Activated T-cell treated with anti-CD3 and anti-CD28 coated beads, Interleukin-2, amount 50 U/mL, for 4 hours (primary cell): ENCODE results near the gene SLC9A8. TPM values are rescaled to one million over a fixed set of nuclear protein-coding genes. Genes with fewer than 3 reads are reported as not detected.
"Not testable (repeated sequence)": the region's sequence is repeated elsewhere in the genome, so short reads cannot be mapped to it uniquely, and the experiment has no call there.

ENCODE experiments used
- ATAC-seq, 2 donors: fragments of 200-7000 bp; cut with Tn5 transposase; one replicate each; pipeline ENCODE4 v1.10.0; 2021
- DNase-seq: peaks from one replicate; pipeline ENCODE4 v3.0.0-alpha.2; 2020
- H3K27me3 Mint-ChIP-seq: one replicate; pipeline ENCODE4 v1.8.0; 2021; ENCODE audit warnings: low read depth, mixed read lengths
- H3K36me3 Mint-ChIP-seq: one replicate; pipeline ENCODE4 v1.8.0; 2022; ENCODE audit warnings: mixed read lengths; ENCODE audit not compliant: insufficient read depth
- H3K4me1 Mint-ChIP-seq: one replicate; pipeline ENCODE4 v1.8.0; 2021; ENCODE audit warnings: low read depth, mixed read lengths
- H3K4me3 Mint-ChIP-seq: one replicate; pipeline ENCODE4 v1.8.0; 2021; ENCODE audit warnings: mild to moderate bottlenecking, moderate library complexity, mixed read lengths
- H3K9me3 Mint-ChIP-seq: one replicate; pipeline ENCODE4 v1.8.0; 2021; ENCODE audit warnings: mixed read lengths
- total RNA-seq, 3 donors: library from RNA; stranded (reverse); gene quantifications; one replicate each; pipeline ENCODE4 v1.2.1, GENCODE V29; 2021

Gene SLC9A8
- total RNA-seq, 3 donors from 2014 or later: 11.9 to 16.4 (median 13.2) TPM

DNA sequence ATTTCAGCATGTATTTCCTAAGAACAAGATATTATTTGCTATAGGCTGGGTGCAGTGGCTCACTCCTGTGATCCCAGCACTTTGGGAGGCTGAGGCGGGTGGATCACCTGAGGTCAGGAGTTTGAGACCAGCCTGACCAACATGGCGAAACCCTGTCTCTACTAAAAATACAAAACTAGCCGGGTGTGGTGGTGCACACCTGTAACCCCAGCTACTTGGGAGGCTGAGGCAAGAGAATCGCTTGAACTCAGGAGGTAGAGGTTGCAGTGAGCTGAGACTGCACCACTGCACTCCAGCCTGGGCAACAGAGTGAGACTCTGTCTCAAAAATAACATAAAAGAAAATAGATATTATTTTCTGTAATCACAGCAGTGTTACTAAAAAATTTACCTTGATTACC is 30.2 kb upstream of the SLC9A8 start:
- not testable (repeated sequence) for ATAC-seq, DNase-seq, H3K27me3 Mint-ChIP-seq, H3K4me3 Mint-ChIP-seq, H3K9me3 Mint-ChIP-seq, H3K4me1 Mint-ChIP-seq, H3K36me3 Mint-ChIP-seq

DNA sequence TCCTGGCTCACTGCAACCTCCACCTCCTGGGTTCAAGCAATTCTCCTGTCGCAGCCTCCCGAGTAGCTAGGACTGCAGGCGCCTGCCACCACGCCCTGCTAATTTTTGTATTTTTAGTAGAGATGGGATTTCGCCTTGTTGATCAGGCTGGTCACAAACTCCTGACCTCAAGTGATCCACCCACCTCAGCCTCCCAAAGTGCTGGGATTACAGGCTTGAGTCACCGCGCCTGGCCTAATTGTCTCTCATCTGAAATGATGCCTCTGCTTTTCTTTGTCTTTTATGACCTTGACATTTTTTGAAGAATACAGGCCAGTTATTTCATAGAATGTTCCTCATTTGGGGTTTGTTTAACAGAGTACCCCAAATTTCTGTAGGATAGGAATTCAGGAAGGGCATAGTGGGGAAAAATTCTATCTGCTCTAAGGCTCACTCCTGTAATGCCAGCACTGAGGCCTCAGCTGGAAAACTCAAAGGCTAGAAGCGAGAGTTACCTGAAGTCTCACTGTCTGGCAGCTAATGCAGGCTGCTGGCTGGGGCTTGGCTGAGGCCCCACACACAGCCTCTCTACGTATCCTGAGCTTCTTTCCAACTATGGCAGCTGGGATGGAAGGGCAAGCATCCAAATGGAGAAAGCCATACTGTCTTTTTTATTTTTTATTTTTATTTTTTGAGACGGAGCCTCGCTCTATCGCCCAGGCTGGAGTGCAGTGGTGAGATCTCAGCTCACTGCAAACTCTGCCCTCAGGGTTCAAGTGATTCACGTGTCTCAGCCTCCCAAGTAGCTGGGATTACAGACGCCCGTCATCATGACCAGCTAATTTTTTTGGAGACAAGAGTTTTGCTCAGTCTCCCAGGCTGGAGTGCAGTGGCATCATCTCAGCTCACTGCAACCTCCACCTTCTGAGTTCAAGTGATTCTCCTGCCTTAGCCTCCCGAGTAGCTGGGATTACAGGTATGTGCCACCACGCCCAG is 29.3 kb upstream of the SLC9A8 start:
- H3K9me3 Mint-ChIP-seq, H3K4me1 Mint-ChIP-seq, H3K36me3 Mint-ChIP-seq, H3K4me3 Mint-ChIP-seq, ATAC-seq, H3K27me3 Mint-ChIP-seq, DNase-seq: not testable (repeated sequence)

DNA sequence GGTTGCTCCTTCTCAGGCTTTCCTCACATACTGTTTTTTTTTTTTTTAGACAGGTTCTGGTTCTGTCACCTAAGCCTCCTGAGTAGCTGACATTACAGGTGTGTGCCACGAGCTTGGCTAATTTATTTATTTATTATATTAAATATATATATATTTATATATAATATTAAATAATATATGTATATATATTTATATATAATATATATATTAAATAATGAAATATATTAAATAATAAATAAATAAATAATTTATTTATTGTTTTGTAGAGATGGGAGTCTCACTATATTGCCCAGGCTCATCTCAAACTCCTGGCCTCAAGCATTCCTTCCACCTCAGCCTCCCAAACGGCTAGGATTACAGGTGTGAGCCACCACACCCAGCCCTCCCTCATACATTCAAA is 28.3 kb upstream of the SLC9A8 start:
- Mint-ChIP-seq H3K4me3 (no peak overlapping the region), H3K27me3 (no peaks in the 10 kb centered on the region), H3K4me1 (peaks cover 9% of the 10 kb centered on the region), H3K9me3 (no peaks in the 10 kb centered on the region), H3K36me3 (no peaks in the 10 kb centered on the region)
- DNase-seq: no peak
- no peak for ATAC-seq

DNA sequence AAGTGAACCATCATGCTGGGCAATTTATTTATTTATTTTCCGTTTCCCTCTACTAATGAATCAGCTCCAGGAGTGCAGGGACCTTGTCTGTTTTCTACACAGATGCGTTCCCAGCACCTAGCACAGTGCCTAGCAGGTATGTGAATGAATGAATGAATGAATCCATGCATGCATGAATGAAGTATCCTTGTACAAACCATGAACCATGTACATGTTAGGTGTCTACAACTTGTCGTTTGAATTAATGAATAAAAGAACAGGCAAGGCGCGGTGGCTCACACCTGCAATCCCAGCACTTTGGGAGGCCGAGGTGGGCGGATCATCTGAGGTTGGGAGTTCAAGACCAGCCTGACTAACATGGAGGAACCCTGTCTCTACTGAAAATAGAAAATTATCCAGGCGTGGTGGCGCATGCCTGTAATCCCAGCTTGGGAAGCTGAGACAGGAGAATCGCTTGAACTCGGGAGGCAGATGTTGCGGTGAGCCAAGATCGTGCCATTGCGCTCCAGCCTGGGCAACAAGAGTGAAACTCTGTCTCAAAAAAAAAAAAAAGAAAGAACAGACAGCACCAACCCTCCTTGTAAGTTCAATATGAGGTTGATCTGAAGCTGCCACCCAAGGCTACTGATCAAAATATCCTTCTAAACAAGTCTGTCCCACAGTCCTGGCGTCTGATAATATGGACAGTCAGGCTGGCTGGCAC is 27.3 kb upstream of the SLC9A8 start:
- ATAC-seq: no peak
- no peak for DNase-seq
- Mint-ChIP-seq H3K36me3 (no peaks in the 10 kb centered on the region), H3K4me3 (no peak overlapping the region), H3K4me1 (peaks cover 9% of the 10 kb centered on the region), H3K9me3 (no peaks in the 10 kb centered on the region), H3K27me3 (no peaks in the 10 kb centered on the region)

DNA sequence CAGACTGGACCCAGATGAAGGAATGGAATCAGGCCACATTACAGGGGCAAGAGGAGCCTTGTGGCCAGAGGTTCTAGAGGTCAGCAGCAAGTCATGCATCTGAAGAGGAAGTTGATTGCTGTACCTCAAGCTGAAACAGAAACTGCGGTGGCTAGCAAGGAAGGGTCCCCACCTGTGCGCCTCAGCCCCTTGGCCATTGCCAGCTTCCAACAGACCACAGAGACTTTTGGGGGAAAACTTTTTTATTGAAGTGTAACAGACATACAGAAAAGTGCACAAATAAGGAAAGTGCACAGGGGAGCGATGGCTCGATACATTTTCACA is 26.8 kb upstream of the SLC9A8 start:
- Mint-ChIP-seq H3K27me3 (no peaks in the 10 kb centered on the region), H3K36me3 (no peaks in the 10 kb centered on the region), H3K4me3 (no peak overlapping the region), H3K9me3 (no peaks in the 10 kb centered on the region), H3K4me1 (peaks cover 9% of the 10 kb centered on the region)
- ATAC-seq (no peak), DNase-seq (no peak)

DNA sequence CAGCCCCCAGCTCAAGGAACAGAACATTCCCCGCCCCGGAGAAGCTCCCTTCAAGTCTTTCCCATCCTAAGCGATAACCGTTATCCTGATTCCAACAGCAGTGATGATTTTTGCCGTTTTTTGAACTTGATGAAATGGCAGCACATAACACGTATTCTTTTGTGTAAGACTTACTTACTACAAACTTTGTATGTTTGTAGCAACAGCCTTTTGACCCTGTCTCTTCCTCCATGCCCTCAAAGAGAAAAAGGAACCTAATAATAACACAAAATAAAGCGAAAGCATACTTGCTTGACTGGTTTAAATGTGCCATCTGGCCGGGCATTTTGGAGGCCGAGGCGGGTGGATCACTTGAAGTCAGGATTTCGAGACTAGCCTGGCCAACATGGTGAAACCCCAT is 26.4 kb upstream of the SLC9A8 start:
- no peaks in the 10 kb centered on the region for H3K36me3 Mint-ChIP-seq
- peaks cover 9% of the 10 kb centered on the region for H3K4me1 Mint-ChIP-seq
- DNase-seq (no peak), ATAC-seq (no peak)
- H3K4me3 Mint-ChIP-seq: no peak overlapping the region
- no peaks in the 10 kb centered on the region for H3K27me3 Mint-ChIP-seq
- H3K9me3 Mint-ChIP-seq: no peaks in the 10 kb centered on the region

DNA sequence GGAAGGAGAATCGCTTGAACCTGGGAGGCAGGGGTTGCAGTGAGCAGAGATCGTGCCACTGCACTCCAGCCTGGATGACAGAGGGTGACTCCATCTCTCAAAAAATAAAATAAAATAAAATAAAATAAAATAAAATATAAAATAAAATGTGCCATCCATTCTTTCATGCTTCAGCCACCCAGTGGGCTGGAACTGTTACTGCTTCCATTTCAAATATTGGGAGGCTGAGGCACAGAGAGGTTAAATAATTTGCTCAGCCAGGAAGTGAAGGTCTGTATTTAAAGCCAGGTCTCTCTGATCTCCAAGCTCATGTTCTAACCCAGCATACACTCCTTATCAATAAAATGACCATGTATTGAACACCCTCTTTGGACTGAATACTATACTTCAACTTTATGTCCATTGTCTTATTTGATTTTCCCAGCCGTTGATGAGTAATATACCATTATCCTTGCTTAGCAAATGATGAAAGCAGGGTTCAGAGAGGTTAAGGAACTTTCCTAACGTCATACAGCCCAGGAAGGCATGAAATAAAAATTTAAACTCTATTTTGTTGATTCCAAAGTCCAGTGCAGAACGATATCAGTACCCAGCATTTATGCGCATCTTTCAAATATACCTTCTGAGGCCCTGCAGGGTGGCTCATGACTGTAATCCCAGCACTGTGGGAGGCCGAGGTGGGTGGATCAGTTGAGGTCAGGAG is 25.8 kb upstream of the SLC9A8 start:
- DNase-seq (no peak), ATAC-seq (no peak)
- Mint-ChIP-seq H3K9me3 (no peaks in the 10 kb centered on the region), H3K4me1 (peaks cover 7% of the 10 kb centered on the region), H3K36me3 (no peaks in the 10 kb centered on the region), H3K4me3 (no peak overlapping the region), H3K27me3 (peaks cover under 1% of the 10 kb centered on the region)

DNA sequence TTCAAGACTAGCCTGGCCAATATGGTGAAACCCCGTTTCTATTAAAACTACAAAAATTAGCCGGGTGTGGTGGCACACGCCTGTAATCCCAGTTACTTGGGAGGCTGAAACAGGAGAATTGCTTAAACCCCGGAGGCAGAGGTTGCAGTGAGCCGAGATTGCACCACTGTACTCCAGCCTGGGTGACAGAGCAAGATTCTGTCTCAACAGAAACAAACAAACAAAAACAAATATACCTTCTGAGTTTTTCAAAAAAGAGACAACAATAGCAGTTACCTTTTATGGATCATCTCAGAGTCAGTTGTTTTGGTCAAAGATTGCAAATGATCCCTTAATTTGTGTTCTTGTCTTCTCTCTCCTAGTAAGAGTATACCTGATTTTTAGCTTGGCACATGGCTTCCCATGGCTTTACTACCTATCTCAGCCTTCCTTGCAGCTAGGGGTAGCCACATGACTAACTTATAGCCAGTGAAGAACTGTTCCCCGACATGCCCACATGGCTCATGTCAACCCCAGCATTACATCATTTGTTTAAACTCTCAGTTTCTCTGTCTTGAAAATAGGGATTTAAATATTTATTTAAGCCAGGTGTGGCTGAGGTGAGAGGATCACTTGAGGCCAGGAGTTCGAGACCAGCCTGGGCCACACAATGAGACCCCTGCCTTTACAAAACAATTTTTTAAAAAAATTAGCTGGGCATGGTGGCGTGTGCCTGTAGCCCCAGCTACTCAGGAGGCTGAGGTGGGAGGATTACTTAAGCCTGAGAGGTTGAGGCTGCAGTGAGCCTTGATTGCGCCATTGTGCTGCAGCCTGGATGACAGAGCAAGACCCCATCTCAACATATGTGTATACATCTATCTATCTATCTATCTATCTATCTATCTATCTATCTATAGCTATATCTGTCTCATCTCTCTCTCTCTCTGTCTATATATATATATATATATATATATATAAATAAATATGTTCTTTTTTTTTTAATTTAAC is 25.0 kb upstream of the SLC9A8 start:
- peaks cover 2% of the 10 kb centered on the region for H3K27me3 Mint-ChIP-seq
- no peak for ATAC-seq
- DNase-seq: no peak
- no peaks in the 10 kb centered on the region for H3K9me3 Mint-ChIP-seq
- H3K4me3 Mint-ChIP-seq: no peak overlapping the region
- peaks cover 5% of the 10 kb centered on the region for H3K4me1 Mint-ChIP-seq
- H3K36me3 Mint-ChIP-seq: no peaks in the 10 kb centered on the region

DNA sequence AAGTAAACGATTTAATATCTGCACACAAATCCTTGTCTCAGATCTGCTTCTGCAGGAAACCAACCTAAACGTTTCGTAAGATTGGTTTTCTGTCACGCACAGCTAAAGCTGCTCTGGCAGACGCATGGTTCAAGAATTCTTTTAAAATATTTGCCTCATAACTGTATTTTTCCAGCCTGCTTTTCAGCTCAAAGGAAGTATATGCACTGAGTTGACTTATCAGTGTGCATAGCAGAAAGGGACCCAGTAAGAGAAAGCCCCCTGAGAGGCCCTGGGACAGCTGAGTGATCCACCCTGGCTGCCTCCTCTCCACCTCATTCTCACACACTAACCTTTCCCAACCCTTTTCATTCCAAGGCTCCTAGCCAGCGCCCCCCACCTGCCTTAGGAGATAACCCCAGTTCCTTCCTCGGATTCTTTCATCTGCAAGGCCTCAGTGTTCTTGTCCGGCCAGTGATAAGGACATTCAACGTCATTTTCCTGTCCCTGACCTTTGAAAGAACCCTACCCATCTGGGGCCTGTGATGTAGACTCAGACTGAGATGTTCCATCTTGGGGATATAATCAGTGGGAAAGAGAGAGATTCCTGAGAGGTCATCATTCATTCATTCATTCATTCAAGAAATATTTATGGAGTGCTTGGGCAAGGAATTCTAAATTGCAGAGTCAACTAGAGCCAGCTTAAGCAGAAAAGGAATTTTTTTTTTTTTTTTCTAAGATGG is 22.4 kb upstream of the SLC9A8 start:
- ATAC-seq: no peak

DNA sequence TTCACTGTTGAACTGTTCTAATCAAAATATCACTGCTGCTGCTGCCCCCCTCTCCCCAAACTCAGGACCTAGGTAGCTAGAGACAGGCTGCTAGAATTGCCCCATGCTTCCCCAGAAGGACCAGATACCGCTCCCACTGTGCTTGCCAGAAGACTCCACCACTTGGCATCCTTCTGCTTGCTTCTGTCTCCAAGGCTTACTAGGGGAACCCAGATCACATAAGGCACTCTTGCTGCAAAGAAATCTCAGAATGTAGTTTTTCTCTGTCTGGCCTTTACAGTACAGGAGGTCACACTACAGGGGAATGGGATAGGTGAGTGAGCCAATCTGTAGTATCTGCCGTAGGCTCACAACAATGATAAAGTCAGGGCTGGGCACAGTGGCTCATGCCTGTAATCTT is 21.5 kb upstream of the SLC9A8 start:
- peaks cover 11% of the 10 kb centered on the region for H3K4me1 Mint-ChIP-seq
- DNase-seq (no peak), ATAC-seq (no peak)
- H3K27me3 Mint-ChIP-seq: peaks cover 4% of the 10 kb centered on the region
- no peaks in the 10 kb centered on the region for H3K9me3 Mint-ChIP-seq
- H3K36me3 Mint-ChIP-seq: no peaks in the 10 kb centered on the region
- no peak overlapping the region for H3K4me3 Mint-ChIP-seq

More for the DNA sequence above, 22.4 kb upstream of the SLC9A8 start:
- Mint-ChIP-seq H3K4me3 (no peak overlapping the region), H3K27me3 (peaks cover 2% of the 10 kb centered on the region), H3K4me1 (peaks cover 14% of the 10 kb centered on the region), H3K36me3 (no peaks in the 10 kb centered on the region), H3K9me3 (no peaks in the 10 kb centered on the region)
- no peak for DNase-seq

DNA sequence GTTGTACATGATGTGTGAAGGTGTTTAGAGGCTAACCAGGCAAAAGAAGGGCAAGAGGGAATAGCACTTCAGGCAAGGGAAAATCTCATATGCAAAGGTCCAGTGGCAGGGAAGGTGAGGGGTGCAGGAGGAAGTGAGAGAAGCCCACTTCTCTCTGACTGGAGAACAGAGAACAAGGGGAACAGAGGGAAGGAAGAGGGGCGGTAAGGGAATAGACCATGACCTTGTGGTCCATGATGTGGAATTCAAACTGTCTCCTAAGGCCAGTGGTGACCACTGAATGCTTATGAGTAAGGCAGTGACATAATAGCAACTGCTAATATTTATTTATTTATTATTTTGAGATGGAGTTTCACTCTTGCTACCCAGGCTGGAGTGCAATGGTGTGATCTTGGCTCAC is 20.6 kb upstream of the SLC9A8 start:
- Mint-ChIP-seq H3K36me3 (no peaks in the 10 kb centered on the region), H3K4me1 (peaks cover 11% of the 10 kb centered on the region), H3K9me3 (no peaks in the 10 kb centered on the region), H3K27me3 (peaks cover 4% of the 10 kb centered on the region), H3K4me3 (no peak overlapping the region)
- no peak for DNase-seq
- no peak for ATAC-seq

DNA sequence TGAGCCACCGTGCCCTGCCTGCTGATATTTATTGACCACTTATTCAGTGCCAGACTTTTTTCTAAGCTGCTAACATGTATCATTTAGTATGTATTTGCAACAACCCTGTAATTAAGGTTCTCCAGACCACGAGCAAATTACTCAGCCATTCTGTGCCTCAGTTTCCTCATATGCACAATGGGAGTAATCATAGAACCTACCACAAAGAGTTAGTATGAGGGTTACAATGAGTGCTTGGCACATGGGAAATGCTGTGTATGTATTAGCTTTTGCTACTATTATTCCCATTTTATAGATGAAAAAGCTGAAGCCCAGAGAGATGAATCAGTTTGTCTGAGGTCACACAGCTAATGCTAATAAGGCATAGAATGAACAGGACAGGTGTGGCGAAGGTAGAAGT is 20.0 kb upstream of the SLC9A8 start:
- Mint-ChIP-seq H3K27me3 (peaks cover 4% of the 10 kb centered on the region), H3K36me3 (no peaks in the 10 kb centered on the region), H3K4me1 (peaks cover 10% of the 10 kb centered on the region), H3K4me3 (no peak overlapping the region), H3K9me3 (no peaks in the 10 kb centered on the region)
- DNase-seq: no peak
- ATAC-seq: no peak
